Gastrocnemius medialis (tissue), 4 donors: ENCODE measurements around the gene PELO.

Experiments used
- POLR2A ChIP-seq, 2 donors: fragments of 450-650 bp; IDR thresholded peaks; one replicate each; pipeline ENCODE4 v1.6.1; 2017; ENCODE audit warnings: antibody characterized with exemption in 2 of 2, mild to moderate bottlenecking in 2 of 2, moderate library complexity in 2 of 2
- TF ChIP-seq, protein P1 (sequence below), 5 experiments: fragments of 450-650 bp in 3 of 5; fragments of 200-600 bp in 2 of 5; sonication (generic) in 2 of 5; IDR thresholded peaks in 4 of 5; conservative IDR thresholded peaks in 1 of 5; 1 replicate in 4 of 5; 2 replicates in 1 of 5; pipeline ENCODE4 v1.5.1; 2016 to 2019; ENCODE audit warnings: antibody characterized with exemption in 5 of 5, mild to moderate bottlenecking in 3 of 5, moderate library complexity in 3 of 5

- no peak for TF ChIP-seq POLR2A (IDR thresholded peaks at IDR 0.05)
- TF ChIP-seq, protein P1, sequence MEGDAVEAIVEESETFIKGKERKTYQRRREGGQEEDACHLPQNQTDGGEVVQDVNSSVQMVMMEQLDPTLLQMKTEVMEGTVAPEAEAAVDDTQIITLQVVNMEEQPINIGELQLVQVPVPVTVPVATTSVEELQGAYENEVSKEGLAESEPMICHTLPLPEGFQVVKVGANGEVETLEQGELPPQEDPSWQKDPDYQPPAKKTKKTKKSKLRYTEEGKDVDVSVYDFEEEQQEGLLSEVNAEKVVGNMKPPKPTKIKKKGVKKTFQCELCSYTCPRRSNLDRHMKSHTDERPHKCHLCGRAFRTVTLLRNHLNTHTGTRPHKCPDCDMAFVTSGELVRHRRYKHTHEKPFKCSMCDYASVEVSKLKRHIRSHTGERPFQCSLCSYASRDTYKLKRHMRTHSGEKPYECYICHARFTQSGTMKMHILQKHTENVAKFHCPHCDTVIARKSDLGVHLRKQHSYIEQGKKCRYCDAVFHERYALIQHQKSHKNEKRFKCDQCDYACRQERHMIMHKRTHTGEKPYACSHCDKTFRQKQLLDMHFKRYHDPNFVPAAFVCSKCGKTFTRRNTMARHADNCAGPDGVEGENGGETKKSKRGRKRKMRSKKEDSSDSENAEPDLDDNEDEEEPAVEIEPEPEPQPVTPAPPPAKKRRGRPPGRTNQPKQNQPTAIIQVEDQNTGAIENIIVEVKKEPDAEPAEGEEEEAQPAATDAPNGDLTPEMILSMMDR (IDR thresholded peaks at IDR 0.05 in 4 of 5, conservative IDR thresholded peaks at IDR 0.05 in 1 of 5) = no peak
These were observed 34.2 kb downstream of the PELO start for GRCh38 chr5:52821901-52822300.
